Fibroblast of lung (primary cell): Measurements from ENCODE around the gene MPL. TPM values are rescaled to one million over a fixed set of nuclear protein-coding genes. Genes with fewer than 3 reads are reported as not detected.

Experiments used
- DNase-seq, 2 donors: peaks; one replicate each; pipeline versions ENCODE4 v3.0.0 to v3.0.0-alpha.2; 2010; ENCODE audit warnings: low read depth in 2 of 2
- H2AFZ ChIP-seq: 2 replicates; pipeline ENCODE4 v1.5.1; 2012; ENCODE audit warnings: low read length, control low read depth, inconsistent platforms
- H3K27ac ChIP-seq: 2 replicates; pipeline ENCODE4 v1.5.1; 2011; ENCODE audit warnings: low read length, control low read depth; ENCODE audit not compliant: insufficient read depth
- H3K27me3 ChIP-seq: 2 replicates; pipeline ENCODE4 v1.5.1; 2011; ENCODE audit warnings: mild to moderate bottlenecking, low read length; ENCODE audit not compliant: control insufficient read depth, insufficient read depth
- H3K36me3 ChIP-seq: 2 replicates; pipeline ENCODE4 v1.5.1; 2011; ENCODE audit warnings: low read length; ENCODE audit not compliant: control insufficient read depth, insufficient read depth
- H3K4me1 ChIP-seq: 2 replicates; pipeline ENCODE4 v1.5.1; 2011; ENCODE audit warnings: low read length; ENCODE audit not compliant: control insufficient read depth, insufficient read depth; ENCODE audit errors: extremely low read depth
- H3K4me2 ChIP-seq: 2 replicates; pipeline ENCODE4 v1.5.1; 2011; ENCODE audit warnings: low read length, control low read depth; ENCODE audit not compliant: insufficient read depth; ENCODE audit errors: extremely low read depth
- H3K4me3 ChIP-seq, 4 experiments: fragments of 200-600 bp in 1 of 4; sonication (generic) in 1 of 4; replicated peaks in 1 of 4; 2 replicates each; pipeline ENCODE4 v1.5.1; 2011 to 2016; ENCODE audit warnings: low read length in 4 of 4, low read depth in 3 of 4, mild to moderate bottlenecking in 3 of 4, control low read depth in 2 of 4, inconsistent platforms in 1 of 4, mixed read lengths in 1 of 4; ENCODE audit not compliant: insufficient read depth in 1 of 4; ENCODE audit errors: control extremely low read depth in 1 of 4
- H3K79me2 ChIP-seq: 2 replicates; pipeline ENCODE4 v1.5.1; 2012; ENCODE audit warnings: mild to moderate bottlenecking, low read length, inconsistent platforms; ENCODE audit not compliant: control insufficient read depth, insufficient read depth
- H3K9ac ChIP-seq: 2 replicates; pipeline ENCODE4 v1.5.1; 2011; ENCODE audit warnings: mild to moderate bottlenecking, low read length, control low read depth; ENCODE audit not compliant: insufficient read depth
- H3K9me3 ChIP-seq: 2 replicates; pipeline ENCODE4 v1.5.1; 2012; ENCODE audit warnings: low read depth, low read length; ENCODE audit not compliant: control insufficient read depth, insufficient read depth
- H4K20me1 ChIP-seq: 2 replicates; pipeline ENCODE4 v1.5.1; 2011; ENCODE audit warnings: low read length; ENCODE audit not compliant: control insufficient read depth, insufficient read depth; ENCODE audit errors: extremely low read depth
- EZH2 ChIP-seq: IDR thresholded peaks from 2 replicates; pipeline ENCODE4 v1.5.1; 2012; ENCODE audit warnings: low read length, control low read depth, mild to moderate bottlenecking; ENCODE audit errors: missing control alignments
- polyA plus RNA-seq, 2 donors: library from polyadenylated mRNA; depleted of rRNA in 1 of 2; stranded (reverse) in 1 of 2; unstranded in 1 of 2; fragments of >200 nt; gene quantifications; 2 replicates each; pipeline ENCODE4 v1.2.1, GENCODE V29; 2011 to 2012; ENCODE audit warnings: missing spikeins in 1 of 2
- total RNA-seq: library from RNA; depleted of rRNA; stranded (reverse); fragments of >200 nt; gene quantifications from 2 replicates; pipeline ENCODE4 v1.2.1, GENCODE V29; 2014
- TF ChIP-seq, protein P1 (sequence below), 2 donors: IDR thresholded peaks in 1 of 2; conservative IDR thresholded peaks in 1 of 2; 1 replicate in 1 of 2; 2 replicates in 1 of 2; pipeline ENCODE4 v1.5.1; 2011 to 2012; ENCODE audit warnings: low read length in 2 of 2, control low read depth in 1 of 2, inconsistent platforms in 1 of 2, low read depth in 1 of 2, mild to moderate bottlenecking in 1 of 2

MPL gene
- total and polyA plus RNA-seq, 2 donors (not counting 1 experiment from before 2014, with no cell fraction given), result not detected

DNA sequence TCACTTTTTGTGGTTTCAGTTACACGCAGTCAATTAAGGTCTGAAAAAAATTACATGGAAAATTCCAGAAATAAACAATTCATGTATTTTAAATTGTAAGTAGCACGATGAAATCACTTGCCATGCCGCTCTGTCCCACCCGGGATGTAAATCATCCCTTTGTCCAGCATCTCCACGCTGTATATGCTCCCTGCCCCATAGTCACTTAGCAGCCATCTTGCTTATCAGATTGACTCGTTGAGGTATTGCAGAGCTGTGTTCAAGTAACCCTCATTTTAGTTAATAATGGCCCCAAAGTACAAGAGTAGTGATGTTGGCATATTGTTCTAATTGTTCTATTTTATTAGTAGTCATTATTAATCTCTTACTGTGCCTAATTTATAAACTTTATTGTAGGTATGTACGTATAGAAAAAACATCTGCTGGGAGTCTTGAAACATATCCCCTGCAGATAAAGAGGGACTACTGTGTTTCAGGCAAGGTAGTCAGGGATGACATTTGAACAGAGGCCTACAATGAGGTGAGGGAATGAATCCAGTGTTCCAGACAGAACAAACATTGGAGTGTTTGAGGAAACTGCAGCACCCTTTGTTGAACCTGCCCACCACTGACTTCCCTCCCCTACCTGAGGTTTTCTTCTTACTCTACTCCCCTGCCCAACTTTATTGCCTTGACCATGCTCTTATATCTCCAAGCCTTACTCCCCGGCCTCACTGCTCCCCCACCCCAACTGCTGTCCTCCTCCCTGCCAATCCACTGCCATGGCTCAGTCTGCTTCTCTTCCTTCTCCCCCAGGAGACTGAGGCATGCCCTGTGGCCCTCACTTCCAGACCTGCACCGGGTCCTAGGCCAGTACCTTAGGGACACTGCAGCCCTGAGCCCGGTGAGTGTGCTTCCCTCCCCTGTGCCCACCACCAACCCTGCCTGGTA, 14.1 kb downstream of the MPL start:
- H3K79me2 ChIP-seq, result no peaks in the 10 kb centered on the region
- H3K4me1 ChIP-seq, result peaks cover 2% of the 10 kb centered on the region
- no peak overlapping the region for H2AFZ ChIP-seq
- H3K27ac ChIP-seq, result no peak overlapping the region
- H3K36me3 ChIP-seq, result no peaks in the 10 kb centered on the region
- H3K27me3 ChIP-seq, result peaks cover 9% of the 10 kb centered on the region
- no peak for TF ChIP-seq EZH2
- no peaks in the 10 kb centered on the region for H4K20me1 ChIP-seq
- no peaks in the 10 kb centered on the region for H3K9me3 ChIP-seq
- H3K4me2 ChIP-seq, result no peak overlapping the region
- no peak for DNase-seq
- no peak overlapping the region for H3K4me3 ChIP-seq
- no peak overlapping the region for H3K9ac ChIP-seq

DNA sequence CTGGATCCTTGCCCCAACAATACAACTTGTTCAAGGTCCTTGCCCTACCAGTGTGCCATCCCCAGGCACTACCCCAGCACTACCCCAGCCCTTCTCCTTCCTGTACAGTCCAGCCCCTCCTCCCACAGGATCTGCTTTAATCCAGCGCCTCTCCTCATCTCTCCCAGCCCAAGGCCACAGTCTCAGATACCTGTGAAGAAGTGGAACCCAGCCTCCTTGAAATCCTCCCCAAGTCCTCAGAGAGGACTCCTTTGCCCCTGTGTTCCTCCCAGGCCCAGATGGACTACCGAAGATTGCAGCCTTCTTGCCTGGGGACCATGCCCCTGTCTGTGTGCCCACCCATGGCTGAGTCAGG, 14.7 kb downstream of the MPL start:
- H3K4me1 ChIP-seq, result peaks cover 2% of the 10 kb centered on the region
- no peaks in the 10 kb centered on the region for H3K9me3 ChIP-seq
- no peak for TF ChIP-seq EZH2
- TF ChIP-seq, protein P1, sequence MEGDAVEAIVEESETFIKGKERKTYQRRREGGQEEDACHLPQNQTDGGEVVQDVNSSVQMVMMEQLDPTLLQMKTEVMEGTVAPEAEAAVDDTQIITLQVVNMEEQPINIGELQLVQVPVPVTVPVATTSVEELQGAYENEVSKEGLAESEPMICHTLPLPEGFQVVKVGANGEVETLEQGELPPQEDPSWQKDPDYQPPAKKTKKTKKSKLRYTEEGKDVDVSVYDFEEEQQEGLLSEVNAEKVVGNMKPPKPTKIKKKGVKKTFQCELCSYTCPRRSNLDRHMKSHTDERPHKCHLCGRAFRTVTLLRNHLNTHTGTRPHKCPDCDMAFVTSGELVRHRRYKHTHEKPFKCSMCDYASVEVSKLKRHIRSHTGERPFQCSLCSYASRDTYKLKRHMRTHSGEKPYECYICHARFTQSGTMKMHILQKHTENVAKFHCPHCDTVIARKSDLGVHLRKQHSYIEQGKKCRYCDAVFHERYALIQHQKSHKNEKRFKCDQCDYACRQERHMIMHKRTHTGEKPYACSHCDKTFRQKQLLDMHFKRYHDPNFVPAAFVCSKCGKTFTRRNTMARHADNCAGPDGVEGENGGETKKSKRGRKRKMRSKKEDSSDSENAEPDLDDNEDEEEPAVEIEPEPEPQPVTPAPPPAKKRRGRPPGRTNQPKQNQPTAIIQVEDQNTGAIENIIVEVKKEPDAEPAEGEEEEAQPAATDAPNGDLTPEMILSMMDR (conservative IDR thresholded peaks at IDR 0.05 in 1 of 2, IDR thresholded peaks at IDR 0.05 in 1 of 2; ENCODE audit: low read depth in 1 of 2, low read length in 2 of 2), result no peak
- H3K27ac ChIP-seq, result no peak overlapping the region
- H3K36me3 ChIP-seq, result no peaks in the 10 kb centered on the region
- no peak overlapping the region for H2AFZ ChIP-seq
- no peaks in the 10 kb centered on the region for H3K79me2 ChIP-seq
- DNase-seq, result no peak
- no peak overlapping the region for H3K4me3 ChIP-seq
- H4K20me1 ChIP-seq, result no peaks in the 10 kb centered on the region
- no peak overlapping the region for H3K4me2 ChIP-seq
- no peak overlapping the region for H3K9ac ChIP-seq
- H3K27me3 ChIP-seq, result peaks cover 9% of the 10 kb centered on the region

DNA sequence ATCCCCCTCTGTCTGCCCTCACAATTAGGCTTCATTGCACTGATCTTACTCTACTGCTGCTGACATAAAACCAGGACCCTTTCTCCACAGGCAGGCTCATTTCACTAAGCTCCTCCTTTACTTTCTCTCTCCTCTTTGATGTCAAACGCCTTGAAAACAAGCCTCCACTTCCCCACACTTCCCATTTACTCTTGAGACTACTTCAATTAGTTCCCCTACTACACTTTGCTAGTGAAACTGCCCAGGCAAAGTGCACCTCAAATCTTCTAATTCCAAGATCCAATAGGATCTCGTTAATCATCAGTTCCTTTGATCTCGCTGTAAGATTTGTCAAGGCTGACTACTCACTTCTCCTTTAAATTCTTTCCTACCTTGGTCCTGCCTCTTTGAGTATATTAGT, 15.3 kb downstream of the MPL start:
- no peak for TF ChIP-seq EZH2
- TF ChIP-seq, protein P1 (conservative IDR thresholded peaks at IDR 0.05 in 1 of 2, IDR thresholded peaks at IDR 0.05 in 1 of 2; ENCODE audit: low read depth in 1 of 2, low read length in 2 of 2), result no peak
- Histone ChIP-seq H3K4me1 (peaks cover 4% of the 10 kb centered on the region), H2AFZ (no peak overlapping the region)

More for the DNA sequence above, 15.3 kb downstream of the MPL start:
- Histone ChIP-seq H3K27me3 (peaks cover 7% of the 10 kb centered on the region), H3K79me2 (no peaks in the 10 kb centered on the region), H4K20me1 (no peaks in the 10 kb centered on the region), H3K36me3 (no peaks in the 10 kb centered on the region), H3K4me2 (no peak overlapping the region), H3K9me3 (no peaks in the 10 kb centered on the region), H3K9ac (no peak overlapping the region), H3K27ac (no peak overlapping the region), H3K4me3 (no peak overlapping the region)
- no peak for DNase-seq
